ENCODE results near the gene AXIN1. TPM values are rescaled to one million over a fixed set of nuclear protein-coding genes. Genes with fewer than 3 reads are reported as not detected.
A peak's percentile ranks its signal among the peaks of the same experiment; 100 is the strongest.

Gene AXIN1
- total RNA-seq, 4 donors from 2014 or later = 34.3 to 38.4 (median 37.2) TPM

DNA sequence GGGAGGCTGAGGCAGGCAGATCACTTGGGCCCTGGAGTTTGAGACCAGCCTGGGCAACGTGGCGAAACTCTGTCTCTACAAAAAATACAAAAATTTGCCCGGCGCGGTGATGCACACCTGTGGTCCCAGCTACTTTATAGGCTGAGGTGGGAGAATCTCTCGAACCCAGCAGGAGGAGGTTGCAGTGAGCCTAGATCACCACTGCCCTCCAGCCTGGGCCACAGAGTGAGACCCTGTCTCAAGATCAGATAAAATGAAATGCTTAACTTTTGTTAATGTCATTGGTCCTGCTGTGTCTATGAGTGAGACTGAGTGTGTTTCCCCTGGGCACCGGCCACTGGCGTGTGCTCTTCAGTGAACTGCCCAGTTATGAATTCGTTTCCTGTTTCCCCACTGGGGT is 107.4 kb downstream of the AXIN1 start:
- TF ChIP-seq POLR2AphosphoS5 (IDR thresholded peaks at IDR 0.05) (no peak), EP300 (IDR thresholded peaks at IDR 0.05) (no peak), POLR2A (IDR thresholded peaks at IDR 0.05) (no peak)
- TF ChIP-seq, protein P1, sequence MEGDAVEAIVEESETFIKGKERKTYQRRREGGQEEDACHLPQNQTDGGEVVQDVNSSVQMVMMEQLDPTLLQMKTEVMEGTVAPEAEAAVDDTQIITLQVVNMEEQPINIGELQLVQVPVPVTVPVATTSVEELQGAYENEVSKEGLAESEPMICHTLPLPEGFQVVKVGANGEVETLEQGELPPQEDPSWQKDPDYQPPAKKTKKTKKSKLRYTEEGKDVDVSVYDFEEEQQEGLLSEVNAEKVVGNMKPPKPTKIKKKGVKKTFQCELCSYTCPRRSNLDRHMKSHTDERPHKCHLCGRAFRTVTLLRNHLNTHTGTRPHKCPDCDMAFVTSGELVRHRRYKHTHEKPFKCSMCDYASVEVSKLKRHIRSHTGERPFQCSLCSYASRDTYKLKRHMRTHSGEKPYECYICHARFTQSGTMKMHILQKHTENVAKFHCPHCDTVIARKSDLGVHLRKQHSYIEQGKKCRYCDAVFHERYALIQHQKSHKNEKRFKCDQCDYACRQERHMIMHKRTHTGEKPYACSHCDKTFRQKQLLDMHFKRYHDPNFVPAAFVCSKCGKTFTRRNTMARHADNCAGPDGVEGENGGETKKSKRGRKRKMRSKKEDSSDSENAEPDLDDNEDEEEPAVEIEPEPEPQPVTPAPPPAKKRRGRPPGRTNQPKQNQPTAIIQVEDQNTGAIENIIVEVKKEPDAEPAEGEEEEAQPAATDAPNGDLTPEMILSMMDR (IDR thresholded peaks at IDR 0.05) = no peak
- no peak overlapping the region for H3K4me3 ChIP-seq
- no peaks in the 10 kb centered on the region for H3K27me3 ChIP-seq
- peaks cover 3% of the 10 kb centered on the region for H3K4me1 ChIP-seq
- no peak overlapping the region for H3K27ac ChIP-seq
- H3K36me3 ChIP-seq = peaks cover 11% of the 10 kb centered on the region
- H3K9me3 ChIP-seq = no peaks in the 10 kb centered on the region
- no peak for DNase-seq (ENCODE audit: low spot score in 2 of 2)
- WGBS = 95% methylated on average over 9 of the region's 9 CpGs

DNA sequence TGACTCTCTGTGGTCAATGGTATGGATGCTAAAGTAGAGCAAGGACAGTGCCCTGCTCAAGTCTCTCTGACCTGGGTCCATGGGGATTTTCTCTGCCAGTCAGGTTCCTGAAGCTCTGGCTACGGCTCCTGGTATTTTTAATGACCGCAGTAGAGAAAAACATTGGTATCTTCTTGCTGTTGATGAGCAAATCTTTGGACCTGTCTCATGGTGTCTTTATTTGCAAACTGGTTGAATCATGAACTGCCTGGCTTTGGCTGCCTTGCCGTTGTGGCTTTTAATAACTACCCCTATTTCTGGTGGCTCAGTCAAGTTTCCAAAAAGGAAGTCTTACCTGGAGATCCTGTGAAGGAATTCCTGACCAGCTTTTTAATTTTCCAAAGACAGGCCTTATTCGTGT is 109.2 kb downstream of the AXIN1 start:
- no peak overlapping the region for H3K4me3 ChIP-seq
- no peak overlapping the region for H3K27ac ChIP-seq
- H3K36me3 ChIP-seq = no peaks in the 10 kb centered on the region
- no peak for DNase-seq (ENCODE audit: low spot score in 2 of 2)
- H3K9me3 ChIP-seq = no peaks in the 10 kb centered on the region
- H3K4me1 ChIP-seq = peaks cover 9% of the 10 kb centered on the region
- H3K27me3 ChIP-seq = no peaks in the 10 kb centered on the region
- WGBS = 53% methylated on average over 4 of the region's 4 CpGs
- no peak for TF ChIP-seq EP300 (IDR thresholded peaks at IDR 0.05)
- TF ChIP-seq POLR2AphosphoS5 (IDR thresholded peaks at IDR 0.05) = no peak
- TF ChIP-seq POLR2A (IDR thresholded peaks at IDR 0.05) = no peak
- TF ChIP-seq, protein P1 (IDR thresholded peaks at IDR 0.05) = no peak

DNA sequence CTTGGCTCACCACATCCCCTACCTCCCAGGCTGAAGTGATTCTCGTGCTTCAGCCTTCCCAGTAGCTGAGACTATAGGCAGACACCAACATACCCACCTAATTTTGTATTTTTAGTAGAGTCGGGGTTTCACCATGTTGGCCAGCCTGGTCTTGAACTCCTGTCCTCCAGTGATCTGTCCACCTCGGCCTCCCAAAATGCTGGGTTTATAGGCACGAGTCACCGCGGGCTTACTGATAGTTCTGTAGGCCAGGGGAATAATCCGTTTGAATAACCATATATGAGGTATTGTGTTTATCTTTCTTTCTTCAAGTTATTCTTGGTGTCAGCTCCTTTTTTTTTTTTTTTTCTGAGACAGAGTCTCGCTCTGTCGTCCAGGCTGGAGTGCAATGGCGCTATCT is 110.2 kb downstream of the AXIN1 start:
- DNase-seq (ENCODE audit: low spot score in 2 of 2) = no peak
- Histone ChIP-seq H3K9me3 (no peaks in the 10 kb centered on the region), H3K27ac (peak overlapping the region; percentile 5), H3K4me3 (no peak overlapping the region), H3K36me3 (no peaks in the 10 kb centered on the region), H3K27me3 (no peaks in the 10 kb centered on the region), H3K4me1 (peaks cover 9% of the 10 kb centered on the region)
- 91% methylated on average over 10 of the region's 10 CpGs for WGBS
- no peak for TF ChIP-seq POLR2A (IDR thresholded peaks at IDR 0.05)
- no peak for TF ChIP-seq EP300 (IDR thresholded peaks at IDR 0.05)
- TF ChIP-seq POLR2AphosphoS5 (IDR thresholded peaks at IDR 0.05) = no peak
- TF ChIP-seq, protein P1 (IDR thresholded peaks at IDR 0.05) = no peak

DNA sequence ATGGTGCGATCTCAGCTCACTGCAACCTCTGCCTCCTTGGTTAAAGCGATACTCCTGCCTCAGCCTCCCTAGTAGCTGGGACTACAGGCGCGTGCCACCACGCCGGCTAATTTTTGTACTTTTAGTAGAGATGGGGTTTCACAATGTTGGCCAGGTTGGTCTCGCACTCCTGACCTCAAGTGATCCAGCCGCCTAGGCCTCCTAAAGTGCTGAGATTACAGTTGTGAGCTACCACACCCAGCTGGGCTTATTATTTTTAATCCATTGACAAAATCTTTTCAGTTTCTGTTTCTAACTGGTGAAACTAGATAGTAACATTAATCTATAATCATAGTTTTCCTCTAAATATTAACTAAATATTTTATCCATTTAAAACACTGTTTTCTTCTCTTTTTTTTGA is 112.0 kb downstream of the AXIN1 start:
- WGBS = 81% methylated on average over 7 of the region's 8 CpGs
- no peaks in the 10 kb centered on the region for H3K36me3 ChIP-seq
- no peak for TF ChIP-seq EP300 (IDR thresholded peaks at IDR 0.05)
- no peak for TF ChIP-seq POLR2AphosphoS5 (IDR thresholded peaks at IDR 0.05)
- no peak for TF ChIP-seq POLR2A (IDR thresholded peaks at IDR 0.05)
- TF ChIP-seq, protein P1 (IDR thresholded peaks at IDR 0.05) = no peak

DNA sequence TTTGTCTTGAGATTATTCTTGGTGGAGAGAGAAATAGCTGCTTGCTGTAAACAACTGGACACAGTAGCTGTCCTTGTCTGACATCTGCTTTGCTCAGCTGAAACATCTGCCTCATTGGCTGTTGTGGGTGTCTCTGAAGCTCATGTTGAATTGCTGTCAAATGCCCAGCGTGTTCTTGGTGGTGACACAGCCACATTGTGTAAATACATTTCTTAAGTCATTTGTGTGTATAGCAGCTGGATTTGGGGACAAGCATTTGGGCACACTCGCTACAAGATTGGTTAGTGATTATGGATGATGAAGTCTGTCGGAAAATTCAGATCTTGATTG is 112.6 kb downstream of the AXIN1 start:
- Histone ChIP-seq H3K27me3 (no peaks in the 10 kb centered on the region), H3K4me1 (peaks cover 14% of the 10 kb centered on the region), H3K36me3 (no peaks in the 10 kb centered on the region), H3K9me3 (no peaks in the 10 kb centered on the region), H3K27ac (peak overlapping the region; percentile 34), H3K4me3 (no peak overlapping the region)
- TF ChIP-seq, protein P1 (IDR thresholded peaks at IDR 0.05) = no peak
- TF ChIP-seq POLR2AphosphoS5 (IDR thresholded peaks at IDR 0.05) (no peak), POLR2A (IDR thresholded peaks at IDR 0.05) (no peak), EP300 (IDR thresholded peaks at IDR 0.05) (no peak)
- 75% methylated on average over 3 of the region's 3 CpGs for WGBS
- DNase-seq (ENCODE audit: low spot score in 2 of 2) = no peak

More for the DNA sequence above, 112.0 kb downstream of the AXIN1 start:
- peaks cover 12% of the 10 kb centered on the region for H3K4me1 ChIP-seq
- H3K27me3 ChIP-seq = no peaks in the 10 kb centered on the region
- H3K4me3 ChIP-seq = no peak overlapping the region
- DNase-seq (ENCODE audit: low spot score in 2 of 2) = no peak
- H3K27ac ChIP-seq = no peak overlapping the region
- H3K9me3 ChIP-seq = no peaks in the 10 kb centered on the region

Other genes starting within 250 kb of the AXIN1 start
- 10 to 100 TPM; 21.1 to 48.3 (median 35.6) TPM for gene NPRL3, start 214.1 kb downstream of the AXIN1 start, total RNA-seq
- not detected for gene HBZ, start 200.1 kb downstream of the AXIN1 start, total RNA-seq
- not detected for gene HBM, start 186.7 kb downstream of the AXIN1 start, total RNA-seq
- 100 to 1,000 TPM in 2 of 4 donors, 10 to 100 TPM in 2; 13.0 to 282 (median 96.5) TPM for gene HBA2, start 179.8 kb downstream of the AXIN1 start, total RNA-seq
- 100 to 1,000 TPM in 2 of 4 donors, 10 to 100 TPM in 2; 10.5 to 265 (median 77.7) TPM for gene HBA1, start 176.0 kb downstream of the AXIN1 start, total RNA-seq
- gene HBQ1, start 172.3 kb downstream of the AXIN1 start, total RNA-seq = not detected
- 100 to 1,000 TPM in 1 of 4 donors, 10 to 100 TPM in 3; 47.6 to 206 (median 59.5) TPM for gene LUC7L, start 123.3 kb downstream of the AXIN1 start, total RNA-seq
- gene FAM234A, start 117.9 kb downstream of the AXIN1 start, total RNA-seq = 100 to 1,000 TPM; 108 to 124 (median 121) TPM
- gene RGS11, start 76.8 kb downstream of the AXIN1 start, total RNA-seq = 1 to 10 TPM in 1 of 4 donors, under 1 TPM in 3; 0.30 to 1.5 (median 0.59) TPM
- not detected for gene ARHGDIG, start 72.1 kb downstream of the AXIN1 start, total RNA-seq
- gene PDIA2, start 69.6 kb downstream of the AXIN1 start, total RNA-seq = not detected
- gene MRPL28, start 17.8 kb upstream of the AXIN1 start, total RNA-seq = 10 to 100 TPM; 40.9 to 66.7 (median 52.7) TPM
- gene PGAP6, start 29.3 kb upstream of the AXIN1 start, total RNA-seq = 10 to 100 TPM; 12.6 to 19.3 (median 15.5) TPM
- 10 to 100 TPM; 25.3 to 29.9 (median 27.7) TPM for gene NME4, start 44.5 kb upstream of the AXIN1 start, total RNA-seq
- 10 to 100 TPM in 3 of 4 donors, 1 to 10 TPM in 1; 9.1 to 23.4 (median 12.3) TPM for gene DECR2, start 49.2 kb upstream of the AXIN1 start, total RNA-seq
- 10 to 100 TPM; 20.7 to 62.5 (median 29.1) TPM for gene RAB11FIP3, start 72.9 kb upstream of the AXIN1 start, total RNA-seq
- gene CAPN15, start 175.0 kb upstream of the AXIN1 start, total RNA-seq = 10 to 100 TPM; 59.9 to 86.4 (median 75.2) TPM
- gene PRR35, start 207.7 kb upstream of the AXIN1 start, total RNA-seq = not detected
- under 1 TPM; 0.29 to 0.79 (median 0.35) TPM for gene NHLRC4, start 214.3 kb upstream of the AXIN1 start, total RNA-seq
- 10 to 100 TPM; 36.9 to 54.6 (median 44.1) TPM for gene PIGQ, start 217.2 kb upstream of the AXIN1 start, total RNA-seq
- 100 to 1,000 TPM in 3 of 4 donors, 10 to 100 TPM in 1; 77.8 to 116 (median 110) TPM for gene RAB40C, start 237.3 kb upstream of the AXIN1 start, total RNA-seq